GM19023 (cell line): ENCODE results near the gene TMEM175.
"Not testable (repeated sequence)": the region's sequence is repeated elsewhere in the genome, so short reads cannot be mapped to it uniquely, and the experiment has no call there.

Experiments
- ATAC-seq: cut with Tn5 transposase; IDR thresholded peaks from one replicate; pipeline ENCODE4 v1.9.1; 2021; ENCODE audit warnings: mild to moderate bottlenecking, moderate library complexity; ENCODE audit not compliant: unreplicated experiment

The TMEM175 gene

GRCh38 chr4:915041-915474 lies 17.2 kb upstream of the TMEM175 start:
- ATAC-seq = no peak

DNA sequence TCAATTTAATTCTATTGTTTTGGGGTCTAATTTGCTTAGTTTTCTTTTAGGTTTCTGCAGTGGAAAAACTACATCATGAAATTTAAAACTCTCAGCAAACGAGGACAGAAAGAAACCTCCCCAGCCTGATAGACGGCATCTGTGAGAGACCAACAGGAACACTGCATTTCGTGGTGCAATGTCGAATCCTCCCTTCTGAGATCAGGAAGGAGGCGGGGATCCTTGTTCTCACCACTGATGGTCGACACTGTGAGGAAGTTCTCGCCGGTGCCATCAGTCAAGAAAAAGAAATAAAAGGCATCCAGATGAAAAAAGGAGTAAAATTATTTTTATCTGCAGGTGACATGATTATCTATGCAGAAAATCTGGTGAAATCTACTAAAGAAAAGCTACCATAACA lies 16.7 kb upstream of the TMEM175 start:
- no peak for ATAC-seq

DNA sequence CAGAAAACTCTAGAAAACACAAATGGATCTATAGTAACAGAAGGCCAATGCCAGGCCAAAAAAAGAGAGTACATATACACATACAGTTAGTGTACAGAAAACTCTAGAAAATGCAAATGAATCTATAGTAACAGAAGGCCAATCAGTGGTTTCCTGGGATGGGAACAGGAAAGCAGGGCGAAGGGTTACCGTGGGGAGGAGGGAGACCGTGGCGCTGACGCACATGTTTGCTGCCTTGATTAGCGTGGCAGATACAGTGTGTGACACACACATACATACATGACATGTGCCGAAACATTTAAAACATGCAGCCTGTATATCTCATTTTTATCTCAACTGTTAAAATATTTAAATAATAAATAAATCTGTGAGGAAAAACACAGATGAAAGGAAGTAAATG lies 14.8 kb upstream of the TMEM175 start:
- no peak for ATAC-seq

DNA sequence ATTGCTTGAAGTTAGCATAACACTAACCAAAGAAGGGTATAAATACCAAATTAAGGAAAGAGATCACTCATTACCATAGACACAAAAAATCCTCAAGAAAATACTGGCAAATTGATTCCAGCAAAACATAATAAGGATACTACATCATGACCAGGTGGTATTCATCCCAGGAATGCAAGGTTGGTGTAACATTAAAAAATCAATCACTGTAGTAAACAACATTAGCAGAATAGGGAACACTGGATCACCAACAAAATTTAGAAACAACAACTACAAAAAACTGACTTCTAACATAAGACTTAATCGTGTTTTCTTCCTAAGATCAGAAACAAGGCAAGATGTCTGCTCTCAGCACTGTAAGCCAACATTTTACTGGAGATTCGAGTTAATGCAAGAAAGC lies 14.3 kb upstream of the TMEM175 start:
- no peak for ATAC-seq

DNA sequence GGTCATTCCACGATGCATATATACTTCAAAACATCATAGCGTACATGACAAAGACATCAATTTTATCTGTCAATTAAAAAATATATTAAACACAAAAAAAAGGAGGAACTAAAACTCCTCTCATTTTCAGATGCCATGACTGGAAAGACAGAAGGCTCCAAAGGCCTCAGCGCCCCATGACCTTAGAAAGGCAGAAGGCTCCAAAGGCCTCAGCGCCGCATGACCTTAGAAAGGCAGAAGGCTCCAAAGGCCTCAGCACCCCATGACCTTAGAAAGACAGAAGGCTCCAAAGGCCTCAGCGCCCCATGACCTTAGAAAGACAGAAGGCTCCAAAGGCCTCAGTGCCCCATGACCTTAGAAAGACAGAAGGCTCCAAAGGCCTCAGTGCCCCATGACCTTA lies 13.7 kb upstream of the TMEM175 start:
- not testable (repeated sequence) for ATAC-seq

DNA sequence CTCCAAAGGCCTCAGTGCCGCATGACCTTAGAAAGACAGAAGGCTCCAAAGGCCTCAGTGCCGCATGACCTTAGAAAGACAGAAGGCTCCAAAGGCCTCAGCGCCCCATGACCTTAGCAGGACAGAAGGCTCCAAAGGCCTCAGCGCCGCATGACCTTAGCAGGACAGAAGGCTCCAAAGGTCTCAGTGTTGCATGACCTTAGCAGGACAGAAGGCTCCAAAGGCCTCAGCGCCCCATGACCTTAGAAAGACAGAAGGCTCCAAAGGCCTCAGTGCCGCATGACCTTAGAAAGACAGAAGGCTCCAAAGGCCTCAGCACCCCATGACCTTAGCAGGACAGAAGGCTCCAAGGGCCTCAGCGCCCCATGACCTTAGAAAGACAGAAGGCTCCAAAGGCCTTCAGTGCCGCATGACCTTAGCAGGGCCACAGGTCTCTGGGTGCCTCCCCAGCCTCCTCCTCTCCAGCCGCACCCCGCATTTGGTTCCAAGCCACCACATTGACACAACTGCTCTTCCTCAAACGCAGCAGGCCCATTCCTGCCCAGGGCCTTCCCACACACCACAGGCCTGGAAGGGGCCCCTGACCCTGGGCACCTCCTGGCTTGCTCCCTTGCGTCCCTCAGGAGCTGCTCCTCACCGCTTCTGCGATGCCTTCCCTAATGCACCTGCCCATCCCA lies 13.1 kb upstream of the TMEM175 start:
- not testable (repeated sequence) for ATAC-seq

- peak; percentile 44 for ATAC-seq
Measured at GRCh38 chr4:921830-922331, 10.4 kb upstream of the TMEM175 start.

- ATAC-seq = peak; percentile 53
Measured at GRCh38 chr4:924107-925096, 7.9 kb upstream of the TMEM175 start.

- ATAC-seq = no peak
Measured at GRCh38 chr4:925171-925570, 7.1 kb upstream of the TMEM175 start.

DNA sequence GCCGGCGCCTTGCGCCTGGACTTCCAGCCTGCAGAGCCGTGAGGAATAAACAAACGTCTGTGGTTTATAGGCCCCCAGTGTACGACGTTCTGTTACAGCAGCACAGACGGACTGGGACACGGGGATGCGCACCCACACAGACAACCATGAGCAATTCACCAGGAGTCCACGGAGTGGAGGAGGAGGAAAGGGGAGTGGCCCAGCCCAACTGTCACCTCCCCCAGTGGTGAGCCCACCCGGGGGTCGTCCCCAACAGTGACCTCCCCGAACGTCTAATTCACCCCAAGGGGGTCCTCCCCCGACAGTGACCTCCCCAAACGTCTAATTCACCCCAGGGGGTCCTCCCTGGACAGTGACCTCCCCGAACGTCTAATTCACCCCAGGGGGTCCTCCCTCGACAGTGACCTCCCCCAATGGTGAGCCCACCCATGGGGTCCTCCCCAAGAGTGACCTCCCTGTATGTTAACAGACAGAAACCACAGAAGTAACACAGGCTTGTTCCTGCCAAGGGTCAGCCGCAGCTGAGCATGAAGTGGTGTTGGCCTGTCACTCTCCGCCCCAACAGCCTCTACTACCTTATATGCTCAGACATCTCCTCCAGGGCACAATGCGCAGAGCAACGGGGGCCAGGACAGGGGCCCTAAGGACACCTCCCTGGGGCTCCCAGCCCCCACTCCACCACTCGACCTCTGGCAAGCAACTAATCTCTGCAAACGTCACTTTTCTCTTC lies 6.3 kb upstream of the TMEM175 start:
- no peak for ATAC-seq

GRCh38 chr4:926538-926937 lies 5.7 kb upstream of the TMEM175 start:
- ATAC-seq = no peak

DNA sequence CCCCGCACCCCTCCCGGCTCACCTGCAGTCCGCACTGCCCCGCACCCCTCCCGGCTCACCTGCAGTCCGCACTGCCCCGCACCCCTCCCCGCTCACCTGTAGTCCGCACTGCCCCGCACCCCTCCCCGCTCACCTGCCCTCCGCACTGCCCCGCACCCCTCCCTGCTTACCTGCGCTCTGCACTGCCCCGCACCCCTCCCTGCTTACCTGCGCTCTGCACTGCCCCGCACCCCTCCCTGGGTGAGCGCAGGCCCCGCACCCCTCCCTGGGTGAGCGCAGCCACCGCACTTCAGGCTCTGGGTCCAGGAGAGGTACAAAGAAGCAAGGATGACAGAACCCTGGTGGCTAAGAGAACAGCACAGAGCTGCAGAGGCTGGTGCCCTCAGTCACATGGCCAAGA lies 4.7 kb upstream of the TMEM175 start:
- not testable (repeated sequence) for ATAC-seq

DNA sequence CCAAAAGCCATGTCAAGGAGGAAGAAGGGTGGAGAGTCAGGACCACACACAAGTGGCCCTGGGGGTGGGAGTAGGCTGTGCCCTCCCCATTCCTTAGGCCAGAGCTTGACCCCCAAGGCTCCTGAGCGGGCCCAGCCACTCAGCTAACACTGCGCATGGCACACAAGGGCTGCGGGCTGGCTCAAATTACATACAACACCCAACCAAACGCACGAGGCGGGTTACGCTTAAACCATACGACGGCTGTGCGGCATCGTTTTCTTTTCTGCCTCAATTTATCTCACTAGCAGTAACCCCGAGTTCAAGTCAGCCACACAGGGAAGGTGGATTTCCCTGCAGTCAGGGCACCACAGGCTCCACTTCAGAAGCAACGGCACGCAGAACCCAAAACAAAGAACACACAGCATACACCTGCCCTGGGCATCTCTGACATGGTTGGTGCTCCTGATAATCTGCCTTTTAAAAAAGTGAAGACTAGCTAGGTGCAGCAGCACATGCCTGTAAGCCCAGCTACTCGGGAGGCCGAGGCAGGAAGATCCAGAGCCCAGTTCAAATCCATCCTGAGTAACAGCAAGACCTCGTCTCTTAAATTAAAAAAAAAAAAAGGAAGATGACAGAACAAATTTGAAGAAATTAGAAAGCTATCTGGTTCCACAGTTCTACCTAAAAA lies 3.0 kb upstream of the TMEM175 start:
- no peak for ATAC-seq

- ATAC-seq = no peak
Measured at GRCh38 chr4:930028-930551, 2.2 kb upstream of the TMEM175 start.

DNA sequence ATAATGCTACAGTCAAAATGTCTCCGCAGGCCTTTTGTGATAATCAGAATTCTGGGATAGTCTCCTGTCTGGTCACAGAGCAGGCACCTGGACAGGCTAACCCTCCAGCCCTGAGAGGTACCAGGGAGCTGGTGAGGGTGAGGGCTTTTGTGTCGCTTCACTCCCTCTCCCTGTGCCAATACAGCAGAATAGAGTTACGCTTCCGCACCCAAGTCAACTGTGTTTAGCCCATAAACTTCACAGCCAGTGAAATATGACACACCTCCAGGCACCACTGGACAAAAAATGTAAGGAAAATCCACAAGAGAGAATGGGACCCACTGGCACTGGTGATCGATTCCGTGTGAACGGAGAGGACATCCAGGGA lies 1.4 kb upstream of the TMEM175 start:
- ATAC-seq = no peak

DNA sequence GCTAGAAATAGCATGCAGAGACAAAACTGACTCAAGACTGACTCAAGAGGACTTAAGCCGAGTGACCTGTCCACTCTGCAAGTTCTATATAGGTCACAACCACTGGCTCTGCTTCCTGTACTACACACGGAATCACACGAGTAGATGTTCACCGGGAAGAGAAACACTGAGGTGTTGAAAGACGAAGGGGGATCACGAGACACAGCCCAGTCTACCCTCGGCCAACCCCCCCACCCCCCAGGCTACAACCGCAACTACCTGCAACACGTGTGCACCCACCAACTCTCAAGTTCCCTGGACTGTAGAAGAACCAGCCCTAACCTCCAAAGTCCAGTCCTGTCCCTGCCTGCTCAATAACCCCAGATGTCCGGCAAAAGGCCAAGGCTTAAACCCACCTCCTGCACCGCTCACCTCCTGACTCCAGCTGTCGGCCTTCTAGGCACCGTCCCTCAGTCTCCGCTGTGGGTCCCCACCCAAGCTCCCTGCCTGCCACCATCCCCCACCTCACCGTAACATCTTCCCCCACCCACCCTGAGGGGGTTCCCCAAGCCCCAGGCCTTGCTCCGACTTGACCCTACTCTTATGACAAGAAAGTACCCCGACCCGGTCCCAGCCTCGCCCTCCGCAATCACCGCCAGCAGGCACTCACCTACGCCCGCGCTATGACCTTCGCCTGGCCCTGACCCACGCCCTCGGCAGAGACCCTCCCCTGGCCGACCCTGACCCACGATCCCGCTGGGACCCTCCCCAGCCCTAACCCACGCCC lies 883 bp upstream of the TMEM175 start:
- peak; percentile 3 for ATAC-seq

DNA sequence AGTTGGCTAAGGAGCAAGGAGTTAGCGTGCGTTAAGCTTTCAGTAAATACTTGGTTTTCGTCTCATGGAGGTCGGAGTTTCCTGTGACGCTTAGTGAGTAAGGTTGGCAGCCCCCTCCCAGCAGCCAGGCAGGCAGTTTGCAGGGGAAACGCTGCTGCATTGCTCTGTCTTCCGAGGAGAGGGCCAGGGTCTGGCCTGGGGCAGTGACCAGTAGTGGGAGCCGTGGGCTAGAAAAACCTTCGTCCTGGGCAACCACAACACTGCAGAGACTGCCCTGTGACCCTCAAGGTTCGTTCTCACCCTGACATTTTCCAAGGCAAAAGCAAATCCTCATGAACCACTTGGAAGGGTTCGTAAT lies 432 bp downstream of the TMEM175 start:
- ATAC-seq = peak; percentile 1

- ATAC-seq = not testable (repeated sequence)
Measured at GRCh38 chr4:939508-939907, 7.2 kb downstream of the TMEM175 start.

DNA sequence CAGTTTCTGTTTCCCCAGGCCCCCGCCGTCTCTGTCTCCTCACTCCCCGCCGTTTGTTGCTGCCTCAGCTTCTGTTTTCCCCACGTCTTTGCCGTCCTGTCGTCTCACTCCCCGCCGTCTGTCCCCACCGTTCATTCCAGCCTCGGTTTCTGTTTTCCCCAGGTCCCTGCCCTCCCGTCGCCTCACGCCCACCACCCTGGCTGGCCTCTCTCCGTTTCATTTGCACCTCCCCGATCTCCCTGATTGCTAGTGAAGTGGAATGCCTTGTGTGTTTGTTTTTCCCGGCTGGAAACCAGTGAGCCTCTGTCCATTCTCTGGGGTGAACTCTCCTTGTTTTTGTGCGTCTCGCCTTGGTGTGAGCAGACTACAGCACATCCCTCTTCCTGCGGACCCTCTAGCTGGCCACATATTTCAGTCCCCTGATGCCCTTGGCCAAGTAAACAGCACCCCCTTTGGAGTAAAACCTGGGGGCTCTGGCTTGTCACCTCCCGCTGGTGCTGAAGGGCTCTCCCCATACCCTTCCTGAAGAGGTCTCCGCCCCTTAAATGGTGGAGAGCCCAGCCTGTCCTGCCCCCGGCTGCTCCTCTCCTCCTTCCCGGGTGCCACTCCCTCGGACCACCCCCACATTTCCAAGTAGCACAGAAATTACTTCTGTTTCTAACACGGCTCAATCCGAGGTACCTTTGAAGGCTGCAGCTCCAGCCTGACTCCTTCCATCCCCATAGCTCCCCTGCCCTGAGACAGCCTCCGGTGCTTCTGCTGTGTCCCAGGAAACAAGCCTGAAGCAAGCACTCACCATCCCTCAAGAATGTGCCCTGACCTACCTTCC lies 13.2 kb downstream of the TMEM175 start:
- no peak for ATAC-seq
